HepG2 (cell line): ENCODE data around the gene ULK4. TPM values are rescaled to one million over a fixed set of nuclear protein-coding genes. Genes with fewer than 3 reads are reported as not detected.
A peak's percentile ranks its signal among the peaks of the same experiment; 100 is the strongest.

Experiments
- ARID4A ChIP-seq: sonication (generic); formaldehyde crosslinking; IDR thresholded peaks from 2 replicates; pipeline ENCODE4 v1.5.0; 2020; ENCODE audit warnings: mild to moderate bottlenecking, missing genetic modification reagents, borderline replicate concordance
- ZNF350 ChIP-seq: sonication (generic); formaldehyde crosslinking; IDR thresholded peaks from 2 replicates; pipeline ENCODE4 v1.4.0; 2020; ENCODE audit warnings: mild to moderate bottlenecking, low read depth, missing genetic modification reagents, borderline replicate concordance
- ZNF362 ChIP-seq: sonication (generic); formaldehyde crosslinking; IDR thresholded peaks from 2 replicates; pipeline ENCODE4 v1.4.0; 2020; ENCODE audit warnings: missing genetic modification reagents, mild to moderate bottlenecking, borderline replicate concordance
- ZNF564 ChIP-seq: sonication (generic); formaldehyde crosslinking; IDR thresholded peaks from 2 replicates; pipeline ENCODE4 v1.8.1; 2023; ENCODE audit warnings: mild to moderate bottlenecking, missing genetic modification reagents
- ZNF615 ChIP-seq: sonication (generic); formaldehyde crosslinking; IDR thresholded peaks from 2 replicates; pipeline ENCODE4 v1.5.0; 2020; ENCODE audit warnings: mild to moderate bottlenecking, missing genetic modification reagents, borderline replicate concordance
- ZNF7 ChIP-seq: IDR thresholded peaks from 2 replicates; pipeline ENCODE4 v1.6.1; 2016; ENCODE audit warnings: missing biosample characterization, missing genetic modification reagents
- polyA plus RNA-seq, 8 experiments: library from polyadenylated mRNA; depleted of rRNA in 3 of 8; stranded (reverse) in 7 of 8; unstranded in 1 of 8; fragments of >200 nt; fragmentation: Illumina TruSeq in 4 of 8; extraction: Trizol in 4 of 8; gene quantifications; 2 replicates each; pipeline versions ENCODE4 v1.2.1 to v1.2.3, GENCODE V29; 2011 to 2016; ENCODE audit warnings: low read depth in 4 of 8, missing spikeins in 1 of 8, mixed read lengths in 1 of 8; ENCODE audit not compliant: insufficient read depth in 1 of 8
- total RNA-seq, 5 experiments: library from RNA; depleted of rRNA; stranded (reverse); fragments of >200 nt; fragmentation: Illumina TruSeq; extraction: Trizol; gene quantifications; 2 replicates each; pipeline ENCODE4 v1.2.3, GENCODE V29; 2016; ENCODE audit warnings: low read depth in 1 of 5
- TF ChIP-seq, protein P1 (sequence below): sonication (generic); formaldehyde crosslinking; IDR thresholded peaks from 2 replicates; pipeline ENCODE4 v1.4.0; 2020; ENCODE audit warnings: missing genetic modification reagents
- TF ChIP-seq, protein P2 (sequence below): sonication (generic); formaldehyde crosslinking; IDR thresholded peaks from 2 replicates; pipeline ENCODE4 v1.9.0; 2022; ENCODE audit warnings: missing genetic modification reagents, mild to moderate bottlenecking, borderline replicate concordance
- TF ChIP-seq, protein P3 (sequence below): IDR thresholded peaks from 2 replicates; pipeline ENCODE4 v1.6.1; 2016; ENCODE audit warnings: missing genetic modification reagents, missing compliant biosample characterization
- TF ChIP-seq, protein P4 (sequence below), 2 experiments: sonication (generic) in 1 of 2; formaldehyde crosslinking in 1 of 2; IDR thresholded peaks; 2 replicates each; pipeline versions ENCODE4 v1.4.0 to v1.6.1; 2016 to 2020; ENCODE audit warnings: borderline replicate concordance in 1 of 2, low read depth in 1 of 2, mild to moderate bottlenecking in 1 of 2, missing genetic modification reagents in 1 of 2

The ULK4 gene
- total and polyA plus RNA-seq, 2 of the 13 experiments (the other 11 are each of a cell fraction or from before 2014, with no cell fraction given), result 6.7 to 11.8 TPM

GRCh38 chr3:41198950-41199865, 762.7 kb downstream of the ULK4 start, which contains the start of gene CTNNB1 (continued):
- TF ChIP-seq, protein P1, sequence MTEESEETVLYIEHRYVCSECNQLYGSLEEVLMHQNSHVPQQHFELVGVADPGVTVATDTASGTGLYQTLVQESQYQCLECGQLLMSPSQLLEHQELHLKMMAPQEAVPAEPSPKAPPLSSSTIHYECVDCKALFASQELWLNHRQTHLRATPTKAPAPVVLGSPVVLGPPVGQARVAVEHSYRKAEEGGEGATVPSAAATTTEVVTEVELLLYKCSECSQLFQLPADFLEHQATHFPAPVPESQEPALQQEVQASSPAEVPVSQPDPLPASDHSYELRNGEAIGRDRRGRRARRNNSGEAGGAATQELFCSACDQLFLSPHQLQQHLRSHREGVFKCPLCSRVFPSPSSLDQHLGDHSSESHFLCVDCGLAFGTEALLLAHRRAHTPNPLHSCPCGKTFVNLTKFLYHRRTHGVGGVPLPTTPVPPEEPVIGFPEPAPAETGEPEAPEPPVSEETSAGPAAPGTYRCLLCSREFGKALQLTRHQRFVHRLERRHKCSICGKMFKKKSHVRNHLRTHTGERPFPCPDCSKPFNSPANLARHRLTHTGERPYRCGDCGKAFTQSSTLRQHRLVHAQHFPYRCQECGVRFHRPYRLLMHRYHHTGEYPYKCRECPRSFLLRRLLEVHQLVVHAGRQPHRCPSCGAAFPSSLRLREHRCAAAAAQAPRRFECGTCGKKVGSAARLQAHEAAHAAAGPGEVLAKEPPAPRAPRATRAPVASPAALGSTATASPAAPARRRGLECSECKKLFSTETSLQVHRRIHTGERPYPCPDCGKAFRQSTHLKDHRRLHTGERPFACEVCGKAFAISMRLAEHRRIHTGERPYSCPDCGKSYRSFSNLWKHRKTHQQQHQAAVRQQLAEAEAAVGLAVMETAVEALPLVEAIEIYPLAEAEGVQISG, result peak; percentile 94
- TF ChIP-seq, protein P2, sequence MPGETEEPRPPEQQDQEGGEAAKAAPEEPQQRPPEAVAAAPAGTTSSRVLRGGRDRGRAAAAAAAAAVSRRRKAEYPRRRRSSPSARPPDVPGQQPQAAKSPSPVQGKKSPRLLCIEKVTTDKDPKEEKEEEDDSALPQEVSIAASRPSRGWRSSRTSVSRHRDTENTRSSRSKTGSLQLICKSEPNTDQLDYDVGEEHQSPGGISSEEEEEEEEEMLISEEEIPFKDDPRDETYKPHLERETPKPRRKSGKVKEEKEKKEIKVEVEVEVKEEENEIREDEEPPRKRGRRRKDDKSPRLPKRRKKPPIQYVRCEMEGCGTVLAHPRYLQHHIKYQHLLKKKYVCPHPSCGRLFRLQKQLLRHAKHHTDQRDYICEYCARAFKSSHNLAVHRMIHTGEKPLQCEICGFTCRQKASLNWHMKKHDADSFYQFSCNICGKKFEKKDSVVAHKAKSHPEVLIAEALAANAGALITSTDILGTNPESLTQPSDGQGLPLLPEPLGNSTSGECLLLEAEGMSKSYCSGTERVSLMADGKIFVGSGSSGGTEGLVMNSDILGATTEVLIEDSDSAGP (CRISPR knock-in tag), result peak; percentile 89
- peak; percentile 50; the same call in 1 of the 2 replicates for TF ChIP-seq ZNF362 (CRISPR knock-in tag)
- TF ChIP-seq ZNF350 (CRISPR knock-in tag), result peak; percentile 75; the same call in 1 of the 2 replicates
- TF ChIP-seq ZNF615 (CRISPR knock-in tag), result no peak
- 0 out of 2 replicates have a peak, but pooled peaks have one; percentile 52 for TF ChIP-seq ZNF7
- peak; percentile 92 for TF ChIP-seq ARID4A (CRISPR knock-in tag)
- peak; percentile 90 for TF ChIP-seq ZNF564
- TF ChIP-seq, protein P3, sequence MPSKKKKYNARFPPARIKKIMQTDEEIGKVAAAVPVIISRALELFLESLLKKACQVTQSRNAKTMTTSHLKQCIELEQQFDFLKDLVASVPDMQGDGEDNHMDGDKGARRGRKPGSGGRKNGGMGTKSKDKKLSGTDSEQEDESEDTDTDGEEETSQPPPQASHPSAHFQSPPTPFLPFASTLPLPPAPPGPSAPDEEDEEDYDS (CRISPR knock-in tag), result peak; percentile 96
- TF ChIP-seq, protein P4, sequence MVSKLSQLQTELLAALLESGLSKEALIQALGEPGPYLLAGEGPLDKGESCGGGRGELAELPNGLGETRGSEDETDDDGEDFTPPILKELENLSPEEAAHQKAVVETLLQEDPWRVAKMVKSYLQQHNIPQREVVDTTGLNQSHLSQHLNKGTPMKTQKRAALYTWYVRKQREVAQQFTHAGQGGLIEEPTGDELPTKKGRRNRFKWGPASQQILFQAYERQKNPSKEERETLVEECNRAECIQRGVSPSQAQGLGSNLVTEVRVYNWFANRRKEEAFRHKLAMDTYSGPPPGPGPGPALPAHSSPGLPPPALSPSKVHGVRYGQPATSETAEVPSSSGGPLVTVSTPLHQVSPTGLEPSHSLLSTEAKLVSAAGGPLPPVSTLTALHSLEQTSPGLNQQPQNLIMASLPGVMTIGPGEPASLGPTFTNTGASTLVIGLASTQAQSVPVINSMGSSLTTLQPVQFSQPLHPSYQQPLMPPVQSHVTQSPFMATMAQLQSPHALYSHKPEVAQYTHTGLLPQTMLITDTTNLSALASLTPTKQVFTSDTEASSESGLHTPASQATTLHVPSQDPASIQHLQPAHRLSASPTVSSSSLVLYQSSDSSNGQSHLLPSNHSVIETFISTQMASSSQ (IDR thresholded peaks at IDR 0.05; ENCODE audit: low read depth), result peak; percentile 34; the same call in 1 of the 2 replicates
- TF ChIP-seq, protein P4 (CRISPR knock-in tag; IDR thresholded peaks at IDR 0.05; ENCODE audit: borderline replicate concordance), result peak; percentile 89
